ENCODE measurements around the gene ADAM19. TPM values are rescaled to one million over a fixed set of nuclear protein-coding genes. Genes with fewer than 3 reads are reported as not detected.

Gene ADAM19
- total RNA-seq, 2 experiments from 2014 or later = 52.5 to 55.0 TPM

DNA sequence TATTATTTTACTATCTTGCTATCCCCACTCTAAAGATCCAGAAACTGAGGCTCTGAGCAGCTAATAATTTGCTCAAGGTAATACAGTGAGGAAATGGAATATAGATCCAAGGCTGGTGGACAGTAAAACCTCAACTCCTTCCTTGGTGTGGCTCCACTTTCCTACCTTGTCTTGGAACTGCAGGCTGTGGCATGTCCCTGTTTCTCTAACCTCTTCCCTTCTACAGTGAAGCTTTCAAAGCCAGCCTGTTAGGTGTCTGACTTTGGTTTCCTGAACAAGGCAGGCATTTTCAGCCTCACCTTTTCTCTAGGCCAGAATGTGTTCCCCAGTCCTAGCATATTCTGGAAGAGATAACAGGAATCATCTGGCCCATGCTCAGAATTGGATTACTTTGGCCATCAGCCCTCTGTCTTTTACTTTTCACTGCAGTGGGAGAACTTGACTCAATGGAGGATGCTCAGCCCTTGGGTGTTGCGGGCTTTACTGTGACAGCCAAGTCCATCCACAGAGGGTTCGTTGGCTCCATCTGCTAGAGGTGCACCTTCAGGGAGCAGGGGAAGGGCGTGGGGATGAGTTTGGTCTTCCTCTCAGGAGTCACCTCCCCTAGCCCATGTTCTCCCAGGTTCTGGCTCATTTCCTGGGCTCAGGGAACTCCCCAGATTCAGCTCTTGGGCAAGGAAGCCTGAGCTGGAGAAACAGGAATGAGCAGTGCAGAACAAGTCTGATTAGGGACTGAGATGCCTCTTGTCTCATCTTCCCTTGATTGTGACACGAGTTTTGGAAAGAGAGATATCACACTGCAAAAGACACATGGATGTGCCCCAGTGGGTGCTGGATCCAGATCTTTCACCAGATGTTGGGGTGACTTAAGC lies 114.4 kb downstream of the ADAM19 start:
- ChIA-PET CTCF (interaction anchor here (0.6 to 1.3 kb wide), 3 partner anchors 21 to 133 kb away, joined by 3 to 4 read pairs (median 3); no protein-coding TSS in a partner anchor), POLR2A (no interaction called here)

DNA sequence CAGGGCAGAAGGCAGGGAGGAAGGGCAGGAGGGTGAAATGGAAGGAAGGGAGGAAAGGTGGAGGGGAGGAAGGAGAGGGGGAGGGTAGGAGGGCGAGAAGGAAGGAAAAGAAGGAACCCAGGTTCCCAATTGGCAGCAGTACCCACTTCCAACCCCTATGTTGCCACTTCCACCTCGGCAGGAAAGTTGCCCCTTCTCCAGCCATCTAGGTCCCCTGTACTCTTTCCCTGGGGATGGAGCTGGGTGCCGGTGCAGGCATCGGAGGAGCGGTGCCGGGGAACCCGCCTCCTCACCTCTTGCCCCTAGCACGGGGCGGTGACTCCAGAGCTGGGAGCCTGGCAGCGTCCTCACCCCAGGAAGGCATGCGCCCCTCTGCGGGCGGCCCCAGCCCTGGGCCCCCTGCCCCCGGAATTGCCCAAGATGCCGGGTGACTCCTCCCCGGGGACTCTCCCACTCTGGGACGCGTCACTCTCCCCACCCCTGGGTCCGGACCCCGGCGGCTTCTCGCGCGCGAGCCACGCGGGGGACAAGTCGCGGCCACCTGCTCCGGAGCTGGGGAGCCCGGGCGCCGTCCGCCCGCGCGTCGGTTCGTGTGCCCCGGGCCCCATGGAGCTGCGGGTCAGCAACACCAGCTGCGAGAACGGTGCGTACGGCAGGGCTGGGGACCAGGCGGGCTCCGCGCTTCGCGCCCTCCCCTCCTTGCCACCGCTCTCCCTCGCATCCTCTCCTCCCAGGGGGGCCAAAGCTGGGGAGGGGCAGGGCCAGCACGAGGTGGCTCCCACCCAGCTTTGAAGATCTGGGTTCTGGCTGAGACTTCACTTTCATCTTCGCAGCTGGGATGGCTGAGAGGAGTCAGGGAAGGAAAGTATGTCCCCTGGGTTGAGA lies 115.6 kb downstream of the ADAM19 start, which contains the start of gene NIPAL4:
NIPAL4 (plus strand) TSS at position 499 of the 885 bp plus-strand sequence; CDS start at position 607, 108 bp downstream.
- ChIA-PET CTCF (interaction anchor here (0.8 to 2.0 kb wide), 6 partner anchors 7 to 283 kb away, joined by 3 to 6 read pairs (median 4); no protein-coding TSS in a partner anchor), POLR2A (interaction anchor here (0.8 kb wide), 1 partner anchor 20 kb away, joined by 5 read pairs; no protein-coding TSS in a partner anchor)

DNA sequence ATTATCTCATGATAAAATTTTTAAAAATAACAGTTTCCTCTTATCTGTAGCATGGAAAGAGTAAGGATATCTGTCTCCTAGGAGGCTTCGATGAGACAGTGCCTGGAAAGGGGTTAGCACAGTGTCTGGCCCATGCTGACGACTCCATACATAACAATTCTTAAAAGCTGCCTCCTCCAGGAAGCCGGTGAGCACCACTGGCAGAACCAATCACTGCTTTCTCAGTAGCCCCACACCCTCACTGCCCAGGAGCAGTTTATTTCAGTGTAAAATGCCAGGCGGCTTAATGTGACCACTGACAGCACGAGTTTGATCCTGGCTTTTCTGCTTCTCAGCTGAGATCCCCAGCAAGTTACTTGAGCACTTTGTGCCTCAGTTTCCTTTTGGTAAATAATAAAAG lies 116.7 kb downstream of the ADAM19 start:
- POLR2A ChIA-PET = no interaction called here
- CTCF ChIA-PET = interaction anchor here (1.4 to 2.0 kb wide), 3 partner anchors 8 to 25 kb away, joined by 3 to 6 read pairs (median 3); no protein-coding TSS in a partner anchor

DNA sequence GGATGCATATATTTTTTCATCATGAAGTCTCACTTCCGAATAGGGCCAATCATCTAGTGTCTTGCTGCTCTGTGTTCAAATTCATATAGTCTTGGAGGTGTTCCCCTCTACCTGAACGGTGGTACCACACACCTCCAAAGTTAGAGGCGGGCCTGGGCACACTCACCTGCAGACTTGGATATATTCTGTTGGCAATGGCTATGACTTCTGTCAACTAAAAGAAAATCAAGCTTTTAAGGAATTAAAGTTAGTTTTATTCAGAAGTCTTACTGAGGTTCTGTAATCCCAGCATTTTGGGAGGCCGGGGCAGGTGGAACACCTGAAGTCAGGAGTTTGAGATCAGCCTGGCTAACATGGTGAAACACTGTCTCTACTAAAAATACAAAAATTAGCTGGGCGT lies 118.2 kb downstream of the ADAM19 start:
- ChIA-PET CTCF (interaction anchor here (0.7 to 0.8 kb wide), 2 partner anchors 9 to 30 kb away, joined by 3 read pairs; no protein-coding TSS in a partner anchor), POLR2A (no interaction called here)

DNA sequence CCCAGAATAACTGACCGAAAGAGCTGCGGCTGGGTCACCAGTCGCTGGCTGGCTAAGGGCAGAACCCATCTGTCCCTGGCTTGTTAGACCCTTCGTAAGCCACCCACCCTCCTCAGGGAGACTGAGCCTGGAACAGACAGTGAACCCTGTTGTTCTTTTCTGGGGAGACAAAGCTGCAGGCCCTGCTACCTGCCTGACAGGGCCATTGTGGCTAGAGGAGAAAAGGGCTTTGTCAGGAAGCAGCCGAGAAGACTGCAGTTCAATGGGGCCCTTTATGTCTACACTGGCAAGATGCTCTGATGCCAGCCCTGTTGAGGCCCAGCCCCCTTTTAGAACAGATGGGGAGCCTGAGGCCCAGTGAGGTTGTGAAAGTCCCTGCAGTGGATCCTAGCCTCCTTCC lies 119.3 kb downstream of the ADAM19 start:
- CTCF ChIA-PET = no interaction called here
- POLR2A ChIA-PET = no interaction called here

DNA sequence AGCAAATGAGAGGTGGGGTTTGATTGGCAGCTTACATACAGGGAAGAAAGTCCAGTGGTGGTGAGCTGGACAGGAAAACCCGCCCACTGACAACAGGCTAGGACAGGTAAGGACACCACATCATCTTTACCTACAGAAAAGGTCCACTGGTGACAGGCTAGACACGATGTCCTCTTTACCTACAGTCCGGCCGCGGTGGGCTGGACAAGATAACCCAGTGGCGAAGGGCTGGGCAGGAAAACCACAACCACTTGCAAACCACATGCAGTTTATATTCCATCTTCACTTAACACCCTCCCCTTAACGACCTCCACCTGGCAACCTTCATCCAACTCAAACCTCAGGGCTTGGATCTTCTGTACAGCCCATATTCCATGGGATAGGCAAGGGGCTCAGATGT lies 120.5 kb downstream of the ADAM19 start:
- ChIA-PET CTCF (no interaction called here), POLR2A (no interaction called here)

DNA sequence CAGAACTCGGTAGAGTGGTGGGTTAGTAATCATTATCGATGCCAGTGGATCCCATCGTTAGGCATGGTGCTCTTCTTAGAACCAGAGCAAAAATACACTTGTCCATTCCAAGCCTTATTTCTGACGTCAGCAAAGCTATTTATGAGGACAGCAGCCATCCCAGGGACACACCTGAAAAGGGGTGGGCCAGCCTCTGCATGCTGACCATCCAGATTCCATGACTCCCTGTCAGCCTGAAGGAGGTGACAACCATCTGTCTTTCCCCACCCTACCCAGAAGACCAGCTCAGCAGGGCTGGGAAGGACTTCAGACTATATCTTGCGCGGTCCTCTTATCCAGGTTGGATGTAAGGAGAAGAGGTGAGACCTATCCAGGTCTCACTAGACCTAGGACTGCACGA lies 121.3 kb downstream of the ADAM19 start:
- CTCF ChIA-PET = interaction anchor here (0.6 kb wide), 1 partner anchor 377 kb away, joined by 3 read pairs; no protein-coding TSS in a partner anchor
- POLR2A ChIA-PET = no interaction called here

DNA sequence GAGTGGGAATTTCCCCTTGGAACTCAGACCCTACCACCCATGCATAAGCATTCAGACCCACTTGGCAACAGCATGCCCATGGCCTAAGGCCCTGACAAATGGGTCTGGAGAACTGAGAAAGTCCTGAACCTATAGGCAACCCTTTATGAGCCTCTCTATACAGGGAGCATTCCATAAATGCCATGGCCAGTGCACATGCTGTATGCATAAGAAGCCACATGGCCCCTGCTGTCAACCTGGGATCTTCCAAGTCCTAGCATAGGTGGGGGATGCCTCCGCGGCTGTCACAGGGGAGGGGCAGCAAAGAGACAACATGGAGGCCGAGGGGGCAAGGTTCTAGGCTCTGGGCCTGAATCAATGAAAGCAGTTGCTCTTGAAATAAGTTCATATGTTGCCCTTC lies 123.8 kb downstream of the ADAM19 start:
- CTCF ChIA-PET = no interaction called here
- POLR2A ChIA-PET = no interaction called here

DNA sequence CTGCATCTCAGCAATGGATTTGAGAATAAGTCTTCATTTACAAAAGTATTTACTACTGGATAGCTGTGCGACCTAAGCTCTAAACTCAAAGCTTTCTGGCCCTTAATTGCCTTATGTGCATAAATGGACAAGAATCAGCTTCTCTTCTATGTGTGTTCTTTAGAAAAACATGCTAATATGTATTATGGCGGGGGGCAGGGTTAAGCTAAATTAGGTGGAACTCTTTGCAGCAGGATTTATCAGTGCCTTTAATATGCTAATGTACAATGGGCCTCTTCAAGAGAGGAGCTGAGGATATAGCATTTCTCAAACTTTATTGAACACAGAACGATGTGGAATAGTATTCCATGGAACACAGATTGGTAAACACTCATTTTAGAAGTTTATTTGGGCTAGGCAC lies 125.6 kb downstream of the ADAM19 start:
- CTCF ChIA-PET = interaction anchor here (2.0 kb wide), 1 partner anchor 14 kb away, joined by 9 read pairs; no protein-coding TSS in a partner anchor
- POLR2A ChIA-PET = no interaction called here

DNA sequence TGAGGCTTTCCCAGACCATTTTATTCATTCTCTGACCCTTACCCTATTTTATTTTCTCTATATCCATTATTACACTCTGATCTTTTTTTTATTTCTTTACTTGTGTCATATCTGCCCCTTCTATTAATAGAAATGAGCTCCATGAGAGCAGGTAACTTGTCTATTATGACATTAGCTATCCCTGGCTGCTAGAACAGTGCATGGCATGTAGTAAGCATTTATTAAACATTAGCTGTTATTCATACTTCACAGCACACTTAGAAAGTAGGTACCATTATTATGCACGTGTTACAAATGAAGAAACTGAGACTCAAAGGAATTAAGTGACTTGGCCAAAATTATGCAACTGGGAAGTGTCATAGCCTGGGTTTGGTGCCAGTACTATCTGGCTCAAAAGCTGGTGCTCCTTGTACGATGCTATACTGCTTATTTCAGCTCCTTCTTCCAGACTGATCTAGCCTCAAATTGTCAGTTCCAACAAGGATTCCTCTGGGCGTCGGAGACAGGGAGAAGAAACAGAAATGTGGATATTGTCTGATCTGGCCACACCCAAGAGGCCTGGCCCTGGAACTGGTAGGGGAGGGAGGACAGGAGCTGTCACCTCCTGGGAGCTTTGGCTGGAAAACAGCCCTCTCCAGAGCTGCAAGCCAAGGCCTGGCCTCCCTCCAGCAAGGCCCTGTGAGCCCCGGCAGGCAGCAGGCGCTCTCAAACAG lies 126.4 kb downstream of the ADAM19 start:
- POLR2A ChIA-PET = no interaction called here
- CTCF ChIA-PET = interaction anchor here (0.9 to 2.0 kb wide), 2 partner anchors 15 to 23 kb away, joined by 3 to 9 read pairs; no protein-coding TSS in a partner anchor

DNA sequence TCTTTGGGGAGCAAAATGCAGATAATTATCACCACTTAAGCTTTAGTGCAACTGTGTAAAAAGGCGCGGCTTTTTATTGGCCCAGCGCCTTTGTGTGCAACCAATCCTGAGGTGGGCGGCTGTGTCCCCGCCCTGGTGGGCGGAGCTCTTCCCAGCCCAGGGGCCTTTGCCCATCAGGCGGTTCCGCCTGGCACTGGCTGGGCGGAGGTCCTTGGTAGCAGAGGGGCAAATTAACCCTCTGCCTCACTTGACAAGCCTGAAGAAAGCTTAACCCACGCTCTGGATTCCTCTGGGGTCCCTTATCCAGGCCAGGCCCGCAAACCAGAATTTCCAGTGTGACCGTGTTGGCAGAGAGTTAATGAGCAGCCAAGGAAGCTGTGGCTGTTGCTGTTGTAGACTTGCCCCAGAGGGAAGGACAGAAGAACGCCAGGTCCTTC lies 128.4 kb downstream of the ADAM19 start:
- CTCF ChIA-PET = interaction anchor here (0.7 to 1.9 kb wide), 3 partner anchors 12 to 302 kb away, joined by 3 to 5 read pairs (median 3); no protein-coding TSS in a partner anchor
- POLR2A ChIA-PET = no interaction called here

DNA sequence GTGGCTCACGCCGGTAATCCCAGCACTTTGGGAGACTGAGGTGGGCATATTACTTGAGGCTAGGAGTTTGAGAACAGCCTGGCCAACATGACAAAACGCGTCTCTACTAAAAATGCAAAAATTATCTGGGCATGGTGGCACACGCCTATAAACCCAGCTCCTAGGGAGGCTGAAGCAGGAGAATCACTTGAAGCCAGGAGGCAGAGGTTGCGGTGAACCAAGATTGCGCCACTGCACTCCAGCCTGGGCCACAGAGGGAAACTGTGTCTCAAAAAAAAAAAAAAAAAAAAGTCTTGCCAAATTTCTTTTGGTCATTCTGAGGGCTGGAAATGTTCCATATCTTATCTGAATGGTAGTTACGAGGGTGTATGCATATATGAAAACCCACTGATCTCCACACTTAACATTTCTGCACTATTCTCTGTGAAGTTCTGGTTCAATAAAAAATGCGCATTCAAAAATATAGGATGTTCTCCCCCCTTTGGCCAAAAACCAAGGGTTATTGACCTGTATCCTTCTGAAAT lies 129.1 kb downstream of the ADAM19 start:
- POLR2A ChIA-PET = no interaction called here

DNA sequence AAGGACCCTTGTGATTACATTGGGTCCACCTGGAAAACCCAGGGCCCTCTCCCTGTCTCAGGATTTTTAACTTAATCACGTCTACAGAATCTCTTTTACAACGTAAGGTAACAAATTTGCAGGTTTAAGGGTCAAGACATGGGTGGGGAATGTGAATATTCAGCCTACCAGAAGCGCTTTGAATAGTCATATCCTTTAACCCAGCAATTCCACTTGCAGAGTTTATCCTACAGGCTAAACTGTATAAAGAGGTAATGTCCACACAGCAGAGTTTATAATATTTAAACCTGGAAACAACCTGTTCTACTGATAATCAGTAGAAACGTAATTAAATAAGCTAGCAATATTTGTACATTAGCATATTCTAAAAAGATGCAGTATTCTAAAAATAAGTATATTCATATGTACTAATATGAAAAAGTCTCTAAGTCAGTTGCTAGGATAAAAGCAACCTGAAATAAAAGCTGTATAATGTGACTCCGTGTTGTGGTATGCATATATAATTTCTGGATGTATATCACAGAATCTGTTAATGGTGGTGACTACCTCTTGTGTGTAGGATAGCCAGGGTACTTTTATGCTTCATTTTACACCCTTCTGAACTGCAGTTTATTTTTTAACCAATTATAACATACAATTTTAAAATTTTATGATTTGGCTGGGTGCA lies 129.7 kb downstream of the ADAM19 start:
- ChIA-PET POLR2A (no interaction called here), CTCF (interaction anchor here (0.7 to 1.9 kb wide), 2 partner anchors 25 to 128 kb away, joined by 4 to 5 read pairs; no protein-coding TSS in a partner anchor)

More for the DNA sequence above, 129.1 kb downstream of the ADAM19 start:
- CTCF ChIA-PET = interaction anchor here (0.7 to 1.9 kb wide), 2 partner anchors 25 to 129 kb away, joined by 4 to 5 read pairs; no protein-coding TSS in a partner anchor

DNA sequence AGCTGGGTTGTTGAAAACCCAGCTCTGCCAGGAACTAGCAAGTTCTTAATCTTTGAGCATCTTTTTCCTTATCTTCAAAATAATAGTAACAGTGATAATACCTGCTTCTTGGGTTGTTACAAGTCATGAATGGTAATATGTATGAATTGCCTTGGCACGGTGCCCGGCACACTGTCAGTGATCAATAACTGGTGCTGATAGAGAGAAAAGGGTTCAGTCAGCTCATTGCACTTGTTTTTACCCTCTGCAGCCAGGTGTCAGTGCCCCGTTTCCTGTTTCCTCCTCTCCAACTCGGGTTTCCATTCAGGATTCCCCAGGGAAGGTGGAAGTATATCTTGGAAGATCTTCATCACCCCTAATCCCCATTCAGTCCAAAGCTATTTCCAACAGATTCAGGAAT lies 131.4 kb downstream of the ADAM19 start:
- ChIA-PET POLR2A (no interaction called here), CTCF (no interaction called here)

DNA sequence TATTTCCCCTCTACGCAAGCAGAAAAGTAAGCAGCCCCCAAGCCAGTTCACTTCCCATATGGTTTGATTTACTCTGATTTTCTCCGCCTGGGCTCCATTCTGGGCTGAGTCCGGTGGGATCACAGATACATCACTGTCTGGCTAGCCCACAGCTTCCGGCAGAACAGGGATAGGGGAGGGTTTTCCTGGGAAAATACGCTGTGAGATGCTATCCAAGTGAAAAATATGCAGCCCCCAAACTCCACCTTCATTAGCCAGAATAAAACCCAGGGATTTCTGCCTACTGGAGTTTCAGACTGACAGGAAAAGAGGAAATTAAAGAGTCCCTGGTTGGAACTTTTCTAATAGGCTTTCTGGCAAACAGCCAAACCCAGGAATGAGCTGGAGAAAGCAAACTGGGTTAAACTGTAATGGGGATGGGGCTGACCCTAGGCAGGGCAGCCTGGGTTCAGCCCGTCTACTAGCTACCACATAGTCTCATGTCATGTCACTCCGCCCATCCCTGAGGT lies 132.5 kb downstream of the ADAM19 start:
- CTCF ChIA-PET = no interaction called here
- POLR2A ChIA-PET = no interaction called here

DNA sequence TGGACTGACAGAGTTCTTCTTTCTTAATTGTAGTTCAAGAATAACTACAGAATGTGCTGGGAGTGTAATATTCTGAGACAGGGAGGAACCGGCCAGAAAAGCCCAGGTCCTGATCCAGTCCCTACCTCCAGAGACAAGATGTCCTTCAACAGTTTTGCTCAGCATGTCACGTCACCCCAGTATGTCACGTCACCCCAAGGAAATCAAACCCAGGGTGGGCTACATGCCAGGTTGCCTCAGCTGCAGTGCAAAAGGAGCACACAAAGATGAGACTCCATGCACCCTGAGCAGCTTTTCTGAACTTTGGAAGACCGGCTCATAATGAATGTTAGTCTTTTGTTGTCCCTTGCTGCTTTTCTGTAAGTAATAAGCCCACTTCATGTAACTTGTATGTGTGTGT lies 141.5 kb downstream of the ADAM19 start:
- ChIA-PET POLR2A (interaction anchor here (0.6 kb wide), 1 partner anchor 45 kb away, joined by 3 read pairs; no protein-coding TSS in a partner anchor), CTCF (interaction anchor here (1.3 to 1.5 kb wide), 2 partner anchors 25 to 37 kb away, joined by 3 read pairs; no protein-coding TSS in a partner anchor)

DNA sequence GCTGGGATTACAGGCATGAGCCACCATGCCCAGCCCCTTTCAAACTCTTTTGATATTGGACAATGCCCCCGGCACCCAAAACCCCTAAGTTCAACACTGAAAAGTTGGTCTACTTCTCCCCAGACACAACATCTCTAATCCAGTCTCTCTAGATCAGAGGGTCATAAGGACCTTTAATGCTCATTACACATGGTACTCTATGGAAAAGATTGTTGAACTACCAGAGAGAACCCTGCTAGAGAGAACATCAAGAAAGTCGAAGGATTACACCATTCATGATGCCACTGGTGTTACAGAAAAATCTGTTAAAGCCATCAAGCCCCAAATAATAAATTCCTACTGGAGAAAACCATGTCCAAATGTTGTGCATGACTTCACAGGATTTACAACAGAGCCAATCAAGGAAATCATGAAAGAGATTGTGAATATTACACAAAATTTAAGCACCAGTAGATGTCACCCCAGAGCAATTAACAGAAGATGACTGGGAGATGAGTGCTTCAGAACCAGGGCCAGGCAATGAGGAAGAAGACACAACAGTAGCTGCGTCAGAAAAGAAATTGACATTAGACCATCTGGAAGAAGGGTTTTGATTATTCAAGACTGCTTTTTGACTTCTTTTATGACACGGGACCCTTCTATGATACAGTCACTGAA lies 143.9 kb downstream of the ADAM19 start:
- CTCF ChIA-PET = interaction anchor here (0.6 to 2.5 kb wide), 12 partner anchors 8 to 312 kb away, joined by 3 to 10 read pairs (median 3); partner anchors contain the start of gene LSM11
- POLR2A ChIA-PET = no interaction called here
